ENCODE data around the gene CHRNE.

- TF ChIP-seq CTCF (IDR thresholded peaks at IDR 0.05) (no peak), EZH2 (IDR thresholded peaks at IDR 0.05; ENCODE audit: borderline replicate concordance, insufficient read depth, low read depth, low read length, poor library complexity, severe bottlenecking) (no peak)
Observed at GRCh38 chr17:4931963-4932362, 29.1 kb upstream of the CHRNE start, which contains the start of gene GP1BA.

Data from B cell (primary cell).